HepG2 (cell line): ENCODE measurements around the gene RCCD1. TPM values are rescaled to one million over a fixed set of nuclear protein-coding genes. Genes with fewer than 3 reads are reported as not detected.

Source experiments
- PAWR ChIP-seq: sonication (generic); formaldehyde crosslinking; IDR thresholded peaks from 2 replicates; pipeline ENCODE4 v1.4.0; 2020; ENCODE audit warnings: missing genetic modification reagents, mild to moderate bottlenecking, borderline replicate concordance
- ZBTB7B ChIP-seq: sonication (generic); formaldehyde crosslinking; IDR thresholded peaks from 2 replicates; pipeline ENCODE4 v1.4.0; 2020; ENCODE audit warnings: missing genetic modification reagents
- ZNF746 ChIP-seq: sonication (generic); formaldehyde crosslinking; IDR thresholded peaks from 2 replicates; pipeline ENCODE4 v1.8.0; 2022; ENCODE audit warnings: mild to moderate bottlenecking, missing genetic modification reagents
- polyA plus RNA-seq, 8 experiments: library from polyadenylated mRNA; depleted of rRNA in 3 of 8; stranded (reverse) in 7 of 8; unstranded in 1 of 8; fragments of >200 nt; fragmentation: Illumina TruSeq in 4 of 8; extraction: Trizol in 4 of 8; gene quantifications; 2 replicates each; pipeline versions ENCODE4 v1.2.1 to v1.2.3, GENCODE V29; 2011 to 2016; ENCODE audit warnings: low read depth in 4 of 8, missing spikeins in 1 of 8, mixed read lengths in 1 of 8; ENCODE audit not compliant: insufficient read depth in 1 of 8
- total RNA-seq, 5 experiments: library from RNA; depleted of rRNA; stranded (reverse); fragments of >200 nt; fragmentation: Illumina TruSeq; extraction: Trizol; gene quantifications; 2 replicates each; pipeline ENCODE4 v1.2.3, GENCODE V29; 2016; ENCODE audit warnings: low read depth in 1 of 5
- TF ChIP-seq, protein P1 (sequence below): sonication (generic); formaldehyde crosslinking; IDR thresholded peaks from 2 replicates; pipeline ENCODE4 v1.4.0; 2020; ENCODE audit warnings: missing genetic modification reagents, borderline replicate concordance
- TF ChIP-seq, protein P2 (sequence below): sonication (generic); formaldehyde crosslinking; IDR thresholded peaks from 2 replicates; pipeline ENCODE4 v1.9.0; 2021; ENCODE audit warnings: missing genetic modification reagents, borderline replicate concordance
- TF ChIP-seq, protein P3 (sequence below): IDR thresholded peaks from 2 replicates; pipeline ENCODE4 v1.6.1; 2016; ENCODE audit warnings: missing compliant biosample characterization, missing genetic modification reagents, borderline replicate concordance
- TF ChIP-seq, protein P4 (sequence below): sonication (generic); formaldehyde crosslinking; IDR thresholded peaks from 2 replicates; pipeline ENCODE4 v1.4.0; 2020; ENCODE audit warnings: mild to moderate bottlenecking, missing genetic modification reagents
- TF ChIP-seq, protein P5 (sequence below): IDR thresholded peaks from 2 replicates; pipeline ENCODE4 v1.6.1; 2016; ENCODE audit warnings: control low read depth

Gene RCCD1
- total and polyA plus RNA-seq, 2 of the 13 experiments (the other 11 are each of a cell fraction or from before 2014, with no cell fraction given): 14.1 to 15.1 TPM

DNA sequence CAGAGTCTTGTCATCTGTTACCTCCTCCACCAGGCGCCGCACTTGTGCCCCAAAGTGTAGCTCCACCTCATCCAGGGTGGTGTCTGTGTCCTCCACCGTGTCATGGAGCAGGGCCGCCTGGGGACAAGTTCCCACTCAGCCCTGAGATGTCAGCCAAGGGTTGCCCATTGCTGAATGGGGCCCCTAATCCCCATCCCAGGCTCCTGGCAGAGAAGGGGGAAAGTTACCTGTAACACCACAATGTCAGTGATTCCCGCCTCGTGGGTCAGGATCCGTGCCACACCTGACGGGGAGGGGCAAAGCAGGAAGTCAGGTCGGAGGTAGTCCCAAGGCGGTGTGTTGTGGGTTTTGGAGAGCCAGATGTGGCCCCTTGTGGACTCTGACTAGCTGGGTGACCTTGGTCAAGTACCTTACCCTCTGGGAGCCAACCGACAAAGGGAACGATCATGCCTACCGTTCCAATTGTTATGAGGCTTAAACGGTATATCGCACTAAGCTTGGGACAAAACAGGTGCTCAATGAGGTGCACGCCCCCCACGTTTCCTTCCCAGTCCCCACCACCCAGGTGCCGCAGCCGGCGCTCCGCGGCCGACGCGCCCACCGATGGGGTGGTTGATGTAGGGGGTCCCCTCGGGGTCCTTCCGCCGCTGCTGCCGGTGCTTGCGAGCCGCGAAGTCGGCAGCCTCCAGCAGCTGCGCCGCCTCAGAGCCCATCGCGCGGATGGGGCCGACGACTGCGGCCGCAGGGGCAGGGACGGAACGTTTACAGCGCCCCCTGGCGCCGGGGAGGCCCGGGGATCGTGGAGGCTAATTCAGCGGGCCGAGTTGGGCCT, 22.6 kb upstream of the RCCD1 start, which contains the start of gene HDDC3 (continued):
- TF ChIP-seq, protein P1, sequence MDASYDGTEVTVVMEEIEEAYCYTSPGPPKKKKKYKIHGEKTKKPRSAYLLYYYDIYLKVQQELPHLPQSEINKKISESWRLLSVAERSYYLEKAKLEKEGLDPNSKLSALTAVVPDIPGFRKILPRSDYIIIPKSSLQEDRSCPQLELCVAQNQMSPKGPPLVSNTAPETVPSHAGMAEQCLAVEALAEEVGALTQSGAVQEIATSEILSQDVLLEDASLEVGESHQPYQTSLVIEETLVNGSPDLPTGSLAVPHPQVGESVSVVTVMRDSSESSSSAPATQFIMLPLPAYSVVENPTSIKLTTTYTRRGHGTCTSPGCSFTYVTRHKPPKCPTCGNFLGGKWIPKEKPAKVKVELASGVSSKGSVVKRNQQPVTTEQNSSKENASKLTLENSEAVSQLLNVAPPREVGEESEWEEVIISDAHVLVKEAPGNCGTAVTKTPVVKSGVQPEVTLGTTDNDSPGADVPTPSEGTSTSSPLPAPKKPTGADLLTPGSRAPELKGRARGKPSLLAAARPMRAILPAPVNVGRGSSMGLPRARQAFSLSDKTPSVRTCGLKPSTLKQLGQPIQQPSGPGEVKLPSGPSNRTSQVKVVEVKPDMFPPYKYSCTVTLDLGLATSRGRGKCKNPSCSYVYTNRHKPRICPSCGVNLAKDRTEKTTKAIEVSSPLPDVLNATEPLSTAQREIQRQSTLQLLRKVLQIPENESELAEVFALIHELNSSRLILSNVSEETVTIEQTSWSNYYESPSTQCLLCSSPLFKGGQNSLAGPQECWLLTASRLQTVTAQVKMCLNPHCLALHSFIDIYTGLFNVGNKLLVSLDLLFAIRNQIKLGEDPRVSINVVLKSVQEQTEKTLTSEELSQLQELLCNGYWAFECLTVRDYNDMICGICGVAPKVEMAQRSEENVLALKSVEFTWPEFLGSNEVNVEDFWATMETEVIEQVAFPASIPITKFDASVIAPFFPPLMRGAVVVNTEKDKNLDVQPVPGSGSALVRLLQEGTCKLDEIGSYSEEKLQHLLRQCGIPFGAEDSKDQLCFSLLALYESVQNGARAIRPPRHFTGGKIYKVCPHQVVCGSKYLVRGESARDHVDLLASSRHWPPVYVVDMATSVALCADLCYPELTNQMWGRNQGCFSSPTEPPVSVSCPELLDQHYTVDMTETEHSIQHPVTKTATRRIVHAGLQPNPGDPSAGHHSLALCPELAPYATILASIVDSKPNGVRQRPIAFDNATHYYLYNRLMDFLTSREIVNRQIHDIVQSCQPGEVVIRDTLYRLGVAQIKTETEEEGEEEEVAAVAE: 0 out of 2 replicates have a peak, but pooled peaks have one; percentile 18
- peak; percentile 89; the same call in 1 of the 2 replicates for TF ChIP-seq ZBTB7B (CRISPR knock-in tag)
- TF ChIP-seq, protein P2, sequence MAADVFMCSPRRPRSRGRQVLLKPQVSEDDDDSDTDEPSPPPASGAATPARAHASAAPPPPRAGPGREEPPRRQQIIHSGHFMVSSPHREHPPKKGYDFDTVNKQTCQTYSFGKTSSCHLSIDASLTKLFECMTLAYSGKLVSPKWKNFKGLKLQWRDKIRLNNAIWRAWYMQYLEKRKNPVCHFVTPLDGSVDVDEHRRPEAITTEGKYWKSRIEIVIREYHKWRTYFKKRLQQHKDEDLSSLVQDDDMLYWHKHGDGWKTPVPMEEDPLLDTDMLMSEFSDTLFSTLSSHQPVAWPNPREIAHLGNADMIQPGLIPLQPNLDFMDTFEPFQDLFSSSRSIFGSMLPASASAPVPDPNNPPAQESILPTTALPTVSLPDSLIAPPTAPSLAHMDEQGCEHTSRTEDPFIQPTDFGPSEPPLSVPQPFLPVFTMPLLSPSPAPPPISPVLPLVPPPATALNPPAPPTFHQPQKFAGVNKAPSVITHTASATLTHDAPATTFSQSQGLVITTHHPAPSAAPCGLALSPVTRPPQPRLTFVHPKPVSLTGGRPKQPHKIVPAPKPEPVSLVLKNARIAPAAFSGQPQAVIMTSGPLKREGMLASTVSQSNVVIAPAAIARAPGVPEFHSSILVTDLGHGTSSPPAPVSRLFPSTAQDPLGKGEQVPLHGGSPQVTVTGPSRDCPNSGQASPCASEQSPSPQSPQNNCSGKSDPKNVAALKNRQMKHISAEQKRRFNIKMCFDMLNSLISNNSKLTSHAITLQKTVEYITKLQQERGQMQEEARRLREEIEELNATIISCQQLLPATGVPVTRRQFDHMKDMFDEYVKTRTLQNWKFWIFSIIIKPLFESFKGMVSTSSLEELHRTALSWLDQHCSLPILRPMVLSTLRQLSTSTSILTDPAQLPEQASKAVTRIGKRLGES: no peak
- TF ChIP-seq, protein P3, sequence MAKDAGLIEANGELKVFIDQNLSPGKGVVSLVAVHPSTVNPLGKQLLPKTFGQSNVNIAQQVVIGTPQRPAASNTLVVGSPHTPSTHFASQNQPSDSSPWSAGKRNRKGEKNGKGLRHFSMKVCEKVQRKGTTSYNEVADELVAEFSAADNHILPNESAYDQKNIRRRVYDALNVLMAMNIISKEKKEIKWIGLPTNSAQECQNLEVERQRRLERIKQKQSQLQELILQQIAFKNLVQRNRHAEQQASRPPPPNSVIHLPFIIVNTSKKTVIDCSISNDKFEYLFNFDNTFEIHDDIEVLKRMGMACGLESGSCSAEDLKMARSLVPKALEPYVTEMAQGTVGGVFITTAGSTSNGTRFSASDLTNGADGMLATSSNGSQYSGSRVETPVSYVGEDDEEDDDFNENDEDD (CRISPR knock-in tag): peak; percentile 69; the same call in 1 of the 2 replicates
- no peak for TF ChIP-seq PAWR (CRISPR knock-in tag)
- TF ChIP-seq, protein P4, sequence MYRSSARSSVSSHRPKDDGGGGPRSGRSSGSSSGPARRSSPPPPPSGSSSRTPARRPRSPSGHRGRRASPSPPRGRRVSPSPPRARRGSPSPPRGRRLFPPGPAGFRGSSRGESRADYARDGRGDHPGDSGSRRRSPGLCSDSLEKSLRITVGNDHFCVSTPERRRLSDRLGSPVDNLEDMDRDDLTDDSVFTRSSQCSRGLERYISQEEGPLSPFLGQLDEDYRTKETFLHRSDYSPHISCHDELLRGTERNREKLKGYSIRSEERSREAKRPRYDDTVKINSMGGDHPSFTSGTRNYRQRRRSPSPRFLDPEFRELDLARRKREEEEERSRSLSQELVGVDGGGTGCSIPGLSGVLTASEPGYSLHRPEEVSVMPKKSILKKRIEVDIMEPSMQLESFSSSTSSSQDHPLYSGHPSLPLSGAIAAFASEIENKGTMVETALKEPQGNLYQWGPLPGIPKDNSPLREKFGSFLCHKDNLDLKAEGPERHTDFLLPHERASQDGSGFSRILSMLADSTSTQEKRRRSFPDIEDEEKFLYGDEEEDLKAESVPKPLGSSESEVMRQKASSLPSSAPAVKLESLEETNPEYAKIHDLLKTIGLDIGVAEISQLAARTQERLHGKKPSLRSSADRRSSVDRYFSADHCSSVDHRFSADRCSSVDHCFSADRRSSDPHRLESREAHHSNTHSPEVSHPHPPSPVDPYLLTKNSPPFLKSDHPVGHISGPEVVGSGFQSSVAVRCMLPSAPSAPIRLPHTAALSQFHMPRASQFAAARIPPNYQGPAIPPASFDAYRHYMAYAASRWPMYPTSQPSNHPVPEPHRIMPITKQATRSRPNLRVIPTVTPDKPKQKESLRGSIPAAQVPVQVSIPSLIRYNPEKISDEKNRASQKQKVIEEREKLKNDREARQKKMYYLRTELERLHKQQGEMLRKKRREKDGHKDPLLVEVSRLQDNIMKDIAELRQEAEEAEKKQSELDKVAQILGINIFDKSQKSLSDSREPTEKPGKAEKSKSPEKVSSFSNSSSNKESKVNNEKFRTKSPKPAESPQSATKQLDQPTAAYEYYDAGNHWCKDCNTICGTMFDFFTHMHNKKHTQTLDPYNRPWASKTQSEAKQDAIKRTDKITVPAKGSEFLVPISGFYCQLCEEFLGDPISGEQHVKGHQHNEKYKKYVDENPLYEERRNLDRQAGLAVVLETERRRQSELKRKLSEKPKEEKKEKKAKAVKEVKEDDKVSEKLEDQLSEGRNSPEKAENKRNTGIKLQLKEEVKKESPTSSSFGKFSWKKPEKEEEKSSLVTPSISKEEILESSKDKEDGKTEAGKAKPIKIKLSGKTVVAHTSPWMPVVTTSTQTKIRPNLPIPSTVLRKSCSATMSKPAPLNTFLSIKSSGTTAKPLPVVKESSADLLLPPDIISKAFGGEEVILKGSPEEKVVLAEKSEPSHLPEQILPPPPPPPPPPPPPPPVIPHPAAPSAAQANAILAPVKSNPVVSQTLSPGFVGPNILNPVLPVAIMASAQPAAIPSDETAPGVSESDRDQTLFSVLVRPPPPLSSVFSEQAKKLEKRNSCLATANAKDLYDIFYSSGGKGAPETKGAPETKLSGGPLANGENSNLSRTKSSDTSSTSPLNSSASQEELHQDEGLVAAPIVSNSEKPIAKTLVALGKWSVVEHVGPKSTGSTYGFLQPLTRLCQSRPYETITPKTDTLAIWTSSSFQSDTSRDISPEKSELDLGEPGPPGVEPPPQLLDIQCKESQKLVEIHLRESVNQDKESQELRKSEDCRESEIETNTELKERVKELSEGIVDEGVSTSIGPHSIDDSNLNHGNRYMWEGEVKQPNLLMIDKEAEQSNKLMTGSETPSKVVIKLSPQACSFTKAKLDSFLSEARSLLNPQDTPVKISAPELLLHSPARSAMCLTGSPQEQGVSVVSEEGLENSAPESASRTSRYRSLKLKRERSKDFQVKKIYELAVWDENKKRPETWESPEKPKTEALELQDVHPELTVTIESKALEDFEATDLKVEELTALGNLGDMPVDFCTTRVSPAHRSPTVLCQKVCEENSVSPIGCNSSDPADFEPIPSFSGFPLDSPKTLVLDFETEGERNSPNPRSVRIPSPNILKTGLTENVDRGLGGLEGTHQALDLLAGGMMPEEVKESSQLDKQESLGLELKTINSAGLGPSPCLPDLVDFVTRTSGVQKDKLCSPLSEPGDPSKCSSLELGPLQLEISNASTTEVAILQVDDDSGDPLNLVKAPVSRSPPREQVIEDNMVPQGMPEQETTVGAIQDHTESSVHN (CRISPR knock-in tag): 0 out of 2 replicates have a peak, but pooled peaks have one; percentile 23
- TF ChIP-seq ZNF746 (CRISPR knock-in tag): no peak
- TF ChIP-seq, protein P5, sequence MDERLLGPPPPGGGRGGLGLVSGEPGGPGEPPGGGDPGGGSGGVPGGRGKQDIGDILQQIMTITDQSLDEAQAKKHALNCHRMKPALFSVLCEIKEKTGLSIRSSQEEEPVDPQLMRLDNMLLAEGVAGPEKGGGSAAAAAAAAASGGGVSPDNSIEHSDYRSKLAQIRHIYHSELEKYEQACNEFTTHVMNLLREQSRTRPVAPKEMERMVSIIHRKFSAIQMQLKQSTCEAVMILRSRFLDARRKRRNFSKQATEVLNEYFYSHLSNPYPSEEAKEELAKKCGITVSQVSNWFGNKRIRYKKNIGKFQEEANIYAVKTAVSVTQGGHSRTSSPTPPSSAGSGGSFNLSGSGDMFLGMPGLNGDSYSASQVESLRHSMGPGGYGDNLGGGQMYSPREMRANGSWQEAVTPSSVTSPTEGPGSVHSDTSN (CRISPR knock-in tag): no peak
